Measurements from ENCODE around the gene GPR137.
A peak's percentile ranks its signal among the peaks of the same experiment; 100 is the strongest.
"Not testable (repeated sequence)": the region's sequence is repeated elsewhere in the genome, so short reads cannot be mapped to it uniquely, and the experiment has no call there.

GPR137 gene, protein sequence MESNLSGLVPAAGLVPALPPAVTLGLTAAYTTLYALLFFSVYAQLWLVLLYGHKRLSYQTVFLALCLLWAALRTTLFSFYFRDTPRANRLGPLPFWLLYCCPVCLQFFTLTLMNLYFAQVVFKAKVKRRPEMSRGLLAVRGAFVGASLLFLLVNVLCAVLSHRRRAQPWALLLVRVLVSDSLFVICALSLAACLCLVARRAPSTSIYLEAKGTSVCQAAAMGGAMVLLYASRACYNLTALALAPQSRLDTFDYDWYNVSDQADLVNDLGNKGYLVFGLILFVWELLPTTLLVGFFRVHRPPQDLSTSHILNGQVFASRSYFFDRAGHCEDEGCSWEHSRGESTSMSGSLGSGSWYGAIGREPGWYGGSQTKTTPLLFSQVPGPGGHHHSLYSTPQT

DNA sequence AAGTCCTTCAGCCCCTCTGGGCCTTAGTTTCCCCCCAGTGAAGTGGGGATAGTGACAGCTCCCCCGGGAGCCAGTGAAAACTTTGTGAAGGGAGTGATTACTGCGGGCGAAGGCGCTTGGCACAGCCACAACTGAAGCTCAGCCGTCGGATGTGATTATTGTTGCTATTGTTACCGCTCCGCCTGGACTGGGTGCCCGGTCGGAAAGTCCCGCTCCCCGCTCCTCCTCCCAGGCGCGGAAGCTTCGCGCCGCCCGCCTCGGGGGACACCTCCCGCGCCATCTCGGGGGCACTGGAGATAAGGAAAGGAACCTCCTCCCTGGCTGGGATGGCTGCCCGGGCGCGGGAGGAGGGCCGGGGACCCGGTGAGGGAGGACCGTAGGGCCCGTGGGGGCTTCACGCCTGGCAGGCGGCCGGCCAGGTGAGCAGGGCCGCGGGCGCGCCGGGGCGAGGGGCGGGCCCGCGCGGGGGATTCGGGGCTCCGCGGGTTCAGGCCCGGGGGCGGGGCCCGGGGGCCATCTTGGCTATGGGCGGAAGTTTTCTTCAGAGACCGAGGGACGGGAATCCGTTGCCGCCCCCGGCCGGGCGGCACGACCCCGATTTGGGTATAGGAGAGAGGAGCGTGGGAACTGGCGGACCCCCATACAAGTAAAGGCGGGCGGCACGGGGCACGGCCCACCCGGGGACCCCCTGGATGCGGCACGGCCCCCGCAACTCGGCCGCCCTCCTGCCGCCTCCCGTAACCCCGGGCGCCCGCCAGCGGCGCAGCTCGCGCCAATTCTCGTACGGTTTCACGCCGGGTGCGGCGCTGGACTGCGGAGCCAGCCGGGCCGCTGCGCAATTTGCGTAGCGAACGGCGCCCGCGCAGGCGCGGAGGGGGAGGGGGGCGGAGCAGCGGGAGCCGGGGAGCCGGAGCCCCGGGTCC is at the start of gene GPR137:
Gene GPR137, plus strand, starts transcription at position 887 of the 923 bp plus-strand sequence. CDS start 677 bp downstream, outside the sequence.
- peak; percentile 48 to 63 for DNase-seq

DNA sequence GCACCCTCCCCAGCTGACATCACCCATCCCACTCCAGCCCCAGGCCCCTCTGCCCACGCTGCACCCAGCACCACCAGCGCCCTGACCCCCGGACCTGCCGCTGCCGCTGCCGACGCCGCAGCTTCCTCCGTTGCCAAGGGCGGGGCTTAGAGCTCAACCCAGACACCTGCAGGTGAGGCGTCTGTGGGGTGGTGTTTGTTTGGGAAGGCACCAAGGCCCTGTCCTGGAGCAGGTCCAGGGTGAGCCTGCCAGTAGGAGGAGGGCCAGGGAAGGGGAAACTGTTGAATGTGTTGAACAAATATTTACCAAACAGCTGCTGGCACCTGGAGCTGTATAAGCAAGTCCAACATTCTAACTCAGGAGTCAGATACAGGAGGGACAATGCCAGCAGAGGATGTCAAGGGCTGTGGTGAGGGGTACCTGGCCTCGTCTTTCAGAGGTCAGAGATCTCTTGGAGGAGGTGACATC is 48.1 kb upstream of the GPR137 start:
- DNase-seq: no peak

DNA sequence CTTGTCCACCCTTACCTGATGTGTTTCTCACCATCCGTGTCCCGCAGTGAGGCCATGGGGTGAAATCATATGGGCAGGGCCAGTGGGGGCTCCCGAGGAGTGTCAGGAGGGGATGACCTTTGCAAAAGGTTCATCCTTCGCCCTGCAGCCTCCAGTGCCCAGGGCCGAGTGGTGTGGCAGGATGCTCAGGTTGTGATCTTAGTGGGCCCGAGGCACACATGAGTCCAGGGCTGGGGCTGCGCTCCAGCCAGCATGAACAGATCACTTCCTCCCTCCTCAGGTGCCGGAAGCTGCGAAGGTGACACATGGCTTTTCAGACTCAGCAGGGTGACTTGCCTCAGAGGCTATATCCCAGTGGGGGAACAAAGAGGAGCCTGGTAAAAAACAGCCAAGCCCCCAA is 47.6 kb upstream of the GPR137 start:
- no peak for DNase-seq

DNA sequence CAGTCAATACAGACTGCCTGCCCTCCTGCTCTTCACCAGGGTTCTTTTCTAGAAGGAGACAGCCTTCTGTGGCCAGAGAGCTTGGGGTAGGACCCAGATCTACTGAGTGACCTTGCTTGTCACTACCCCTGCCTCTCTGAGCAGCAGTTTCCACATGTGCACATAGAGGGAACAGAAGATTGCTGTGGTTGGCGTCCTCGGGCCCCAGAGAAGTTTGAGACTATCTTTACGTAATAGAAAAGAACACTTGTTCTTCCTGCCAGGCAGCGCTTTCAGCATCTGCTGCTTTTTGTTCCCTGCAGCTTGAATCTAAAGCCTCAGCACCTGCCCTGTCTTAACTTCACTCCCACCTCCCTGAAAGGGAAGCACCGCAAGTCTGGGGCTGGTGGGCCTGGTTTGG is 46.6 kb upstream of the GPR137 start:
- DNase-seq: peak; percentile 37 to 52

DNA sequence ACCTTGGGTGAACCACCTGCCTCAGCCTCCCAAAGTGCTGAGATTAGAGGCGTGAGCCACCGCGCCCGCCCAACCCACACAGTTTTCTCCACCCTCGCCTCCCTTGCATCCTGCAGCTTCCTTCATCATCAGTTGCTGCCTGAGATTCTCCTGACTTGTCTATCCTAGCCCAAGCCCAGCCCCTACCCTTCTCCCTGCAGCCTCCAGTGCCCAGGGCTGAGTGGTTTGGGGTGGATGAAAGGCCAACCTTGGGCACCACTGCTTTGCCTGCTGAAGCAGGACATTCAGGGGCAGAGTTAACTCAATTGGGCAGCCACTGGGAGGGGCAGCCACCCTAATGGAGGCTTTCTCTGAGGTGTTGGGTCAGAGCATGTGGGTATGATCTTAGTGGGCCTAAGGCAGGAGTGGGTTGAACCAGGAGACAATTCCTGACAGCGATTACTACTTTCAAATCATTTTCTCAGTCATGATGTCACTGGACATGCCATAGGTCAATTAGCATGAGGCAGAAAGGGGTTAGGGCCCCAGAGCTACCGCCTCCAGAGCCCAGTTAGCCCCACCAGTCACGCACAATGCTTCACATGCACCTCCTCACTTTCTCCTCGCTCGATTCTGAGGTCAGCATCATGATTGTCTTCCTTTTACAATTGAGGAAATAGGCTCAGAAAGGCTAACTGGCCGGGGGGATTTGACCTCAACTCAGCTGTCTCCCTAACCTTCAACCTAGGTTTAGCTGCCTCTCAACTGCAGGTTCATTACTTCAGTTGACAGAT is 45.8 kb upstream of the GPR137 start:
- peak; percentile 68 to 71 for DNase-seq

DNA sequence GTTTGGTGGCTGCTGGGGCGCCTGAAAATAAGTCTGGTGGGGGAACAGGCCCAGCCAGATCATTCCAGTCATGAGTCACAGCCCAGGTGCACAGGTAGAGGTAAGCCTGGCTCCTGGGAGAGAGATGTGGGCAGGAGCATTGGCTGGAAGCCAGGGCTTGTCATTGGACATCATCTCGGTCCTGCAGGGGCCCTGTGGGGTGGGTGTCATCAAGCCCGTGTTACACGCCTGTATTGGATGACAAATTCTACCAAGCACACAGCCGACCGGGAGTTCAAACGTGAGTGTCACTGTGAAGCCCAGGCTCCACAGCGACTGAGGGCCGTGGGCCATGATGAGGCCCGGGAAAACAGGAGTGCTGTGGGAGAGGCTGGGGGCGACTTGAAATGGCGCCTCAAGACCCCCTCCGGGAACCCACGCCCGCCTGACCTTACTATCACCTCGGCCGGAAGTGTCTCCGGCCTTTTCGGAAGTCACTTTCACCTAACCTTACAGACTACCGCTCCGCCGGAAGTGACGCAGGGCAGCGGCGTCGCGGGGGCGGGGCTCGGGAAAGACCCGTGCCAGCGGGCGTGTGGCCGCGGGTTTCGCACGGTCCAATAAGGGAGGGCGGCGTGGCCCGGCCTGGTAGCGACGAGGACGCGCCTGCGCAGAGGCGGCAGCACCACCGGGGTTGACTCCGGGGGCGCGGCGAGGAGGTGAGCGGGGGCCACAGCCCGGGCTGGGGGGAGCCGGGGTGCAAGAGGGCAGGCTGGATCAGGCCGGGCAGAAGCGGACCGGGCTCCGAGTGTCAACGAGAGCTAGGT is 45.0 kb upstream of the GPR137 start, which contains the start of gene FKBP2:
Gene FKBP2, plus strand, starts transcription at position 661 of the 806 bp plus-strand sequence. CDS start 1,293 bp downstream, outside the sequence.
- DNase-seq: peak; percentile 85 to 87

DNA sequence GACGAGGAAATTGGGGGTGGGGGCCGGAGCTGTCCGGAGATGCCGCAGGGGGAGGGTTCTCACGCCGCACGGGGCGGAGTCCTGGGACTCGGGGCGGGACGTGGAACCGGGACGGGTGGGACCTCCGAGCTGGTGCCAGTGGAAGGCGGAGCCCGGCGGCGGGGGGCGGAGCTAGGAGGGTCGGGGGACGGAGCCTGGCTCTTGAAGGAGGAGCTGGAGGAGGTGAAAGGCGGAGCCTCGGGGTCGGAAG is 44.5 kb upstream of the GPR137 start:
- peak in 1 of 2 experiments; percentile 93 for DNase-seq

DNA sequence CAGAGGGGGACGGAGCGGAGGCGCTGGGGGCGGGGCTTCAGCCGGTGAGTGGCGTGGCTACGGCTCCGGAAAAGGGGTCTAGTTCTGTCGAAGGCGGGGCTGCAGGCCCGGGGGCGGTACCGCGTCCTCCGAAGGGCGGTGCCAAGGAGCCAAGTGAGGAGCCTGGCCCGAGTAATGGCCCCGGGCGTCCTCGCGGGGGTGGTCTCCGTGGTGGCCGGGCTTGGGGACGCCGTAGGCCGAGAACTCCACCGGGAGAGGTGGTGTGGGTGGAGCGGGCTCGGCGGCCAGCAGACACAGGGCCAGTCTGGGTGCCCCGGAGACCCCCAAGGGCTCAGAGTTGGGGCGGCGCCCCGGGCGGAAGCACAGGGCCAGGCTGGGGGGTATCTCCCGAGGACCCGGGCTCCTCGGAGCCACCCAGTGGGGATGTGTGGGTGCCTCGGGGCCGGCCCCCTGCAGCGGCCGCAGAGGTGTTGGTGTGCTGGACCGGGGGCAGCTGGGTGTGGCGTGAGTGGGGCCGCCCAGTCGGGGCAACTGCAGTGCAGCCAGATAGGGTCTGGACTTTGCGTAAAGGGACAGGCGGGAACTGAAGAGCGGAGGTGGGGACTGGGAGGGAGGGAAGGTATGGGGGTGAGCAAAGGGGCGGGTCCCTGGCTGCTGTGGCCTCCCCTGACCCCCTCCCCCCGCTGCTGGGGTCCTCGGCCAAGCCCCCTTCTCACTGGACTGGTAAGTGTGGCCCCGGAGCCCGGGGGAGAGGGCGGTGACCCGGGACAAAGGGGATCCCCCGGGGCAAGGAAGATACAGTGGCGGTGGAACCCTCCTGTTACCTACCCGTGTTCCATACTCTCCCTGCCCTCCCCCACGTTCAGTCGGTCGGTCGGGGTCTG is 43.9 kb upstream of the GPR137 start:
- DNase-seq: peak in 1 of 2 experiments; percentile 96

DNA sequence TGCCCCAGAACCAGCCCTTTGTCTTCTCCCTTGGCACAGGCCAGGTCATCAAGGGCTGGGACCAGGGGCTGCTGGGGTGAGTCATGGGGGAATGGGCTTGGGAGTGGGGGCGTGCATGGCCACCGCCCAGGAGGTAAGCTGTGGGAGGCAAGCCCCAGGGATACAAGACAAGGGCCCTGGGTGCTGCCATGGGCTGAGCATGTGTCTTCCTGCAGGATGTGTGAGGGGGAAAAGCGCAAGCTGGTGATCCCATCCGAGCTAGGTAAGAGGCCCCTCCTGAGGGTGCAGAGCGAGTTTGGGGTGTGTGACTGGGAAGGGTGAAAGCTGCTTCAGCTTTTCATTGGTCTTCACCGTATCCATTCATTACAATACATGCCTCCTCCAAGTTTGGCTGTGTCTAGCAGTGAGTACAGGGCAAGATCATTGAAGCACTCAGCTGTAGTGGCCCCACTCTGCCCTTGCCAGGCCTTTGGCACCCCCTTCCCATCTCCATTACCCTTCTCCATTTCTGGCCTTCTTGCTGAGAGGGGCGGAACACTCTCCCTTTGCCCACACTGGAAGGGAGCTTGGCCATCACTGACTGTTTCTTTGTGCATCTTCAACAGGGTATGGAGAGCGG is 42.3 kb upstream of the GPR137 start:
- DNase-seq: no peak

DNA sequence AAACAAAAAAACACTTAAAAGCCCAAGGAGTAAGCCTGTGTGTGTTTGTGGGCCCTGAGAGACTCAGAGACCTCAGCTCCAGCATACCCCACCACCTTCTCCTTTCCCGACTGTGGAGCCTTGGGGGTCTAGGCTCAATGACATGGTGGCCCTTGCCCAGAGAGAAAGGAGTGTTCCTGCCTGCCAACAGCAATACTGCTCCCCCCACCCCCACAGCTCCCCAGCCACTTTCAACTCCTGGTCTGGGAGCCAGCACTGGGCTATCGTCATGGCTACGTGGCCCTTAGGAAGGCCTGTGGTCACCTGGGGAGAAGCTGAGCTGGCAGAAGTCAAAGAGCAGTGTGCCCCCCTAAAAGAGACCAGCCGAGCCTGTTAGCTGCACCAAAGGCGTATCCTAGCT is 41.5 kb upstream of the GPR137 start:
- no peak for DNase-seq

DNA sequence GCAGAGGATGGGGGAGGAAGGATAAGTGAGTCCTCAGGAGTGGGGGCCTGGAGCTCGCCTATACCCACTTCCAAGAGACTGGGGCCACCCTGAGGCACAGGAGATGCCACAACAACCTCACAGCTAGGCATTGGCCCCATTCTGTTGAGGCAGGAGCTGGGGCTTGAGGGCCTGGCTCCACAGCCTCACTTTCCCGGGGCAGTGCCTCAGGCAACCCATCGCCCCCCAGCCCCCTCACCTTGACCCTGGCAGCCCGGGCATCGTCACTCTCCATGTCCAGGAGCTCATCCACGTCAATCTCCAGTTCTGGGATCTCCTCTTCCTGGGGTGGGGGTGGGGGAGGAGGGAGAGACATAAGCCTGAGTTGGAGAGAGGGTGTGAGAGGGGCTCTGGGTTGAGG is 40.7 kb upstream of the GPR137 start:
- DNase-seq: no peak

DNA sequence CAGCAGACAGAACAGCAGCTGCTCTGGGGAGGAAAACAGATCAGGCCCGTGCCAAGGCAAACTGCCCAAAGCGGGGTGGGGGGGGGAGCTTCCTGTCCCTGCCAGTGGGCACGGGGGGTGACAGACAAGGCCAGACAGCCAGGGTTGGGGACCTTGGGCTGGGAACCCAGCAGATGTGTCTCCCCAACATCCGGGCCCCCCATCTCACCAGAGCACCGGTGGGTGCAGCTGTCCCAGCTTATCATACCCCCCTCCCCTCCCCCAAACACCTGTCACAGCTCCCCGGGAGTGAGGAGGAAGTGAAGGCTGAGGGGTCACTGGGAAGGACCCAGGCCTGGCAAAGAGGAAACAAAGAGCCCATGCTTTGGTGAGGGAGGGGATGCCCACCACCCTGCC is 40.2 kb upstream of the GPR137 start:
- peak; percentile 13 to 15 for DNase-seq

DNA sequence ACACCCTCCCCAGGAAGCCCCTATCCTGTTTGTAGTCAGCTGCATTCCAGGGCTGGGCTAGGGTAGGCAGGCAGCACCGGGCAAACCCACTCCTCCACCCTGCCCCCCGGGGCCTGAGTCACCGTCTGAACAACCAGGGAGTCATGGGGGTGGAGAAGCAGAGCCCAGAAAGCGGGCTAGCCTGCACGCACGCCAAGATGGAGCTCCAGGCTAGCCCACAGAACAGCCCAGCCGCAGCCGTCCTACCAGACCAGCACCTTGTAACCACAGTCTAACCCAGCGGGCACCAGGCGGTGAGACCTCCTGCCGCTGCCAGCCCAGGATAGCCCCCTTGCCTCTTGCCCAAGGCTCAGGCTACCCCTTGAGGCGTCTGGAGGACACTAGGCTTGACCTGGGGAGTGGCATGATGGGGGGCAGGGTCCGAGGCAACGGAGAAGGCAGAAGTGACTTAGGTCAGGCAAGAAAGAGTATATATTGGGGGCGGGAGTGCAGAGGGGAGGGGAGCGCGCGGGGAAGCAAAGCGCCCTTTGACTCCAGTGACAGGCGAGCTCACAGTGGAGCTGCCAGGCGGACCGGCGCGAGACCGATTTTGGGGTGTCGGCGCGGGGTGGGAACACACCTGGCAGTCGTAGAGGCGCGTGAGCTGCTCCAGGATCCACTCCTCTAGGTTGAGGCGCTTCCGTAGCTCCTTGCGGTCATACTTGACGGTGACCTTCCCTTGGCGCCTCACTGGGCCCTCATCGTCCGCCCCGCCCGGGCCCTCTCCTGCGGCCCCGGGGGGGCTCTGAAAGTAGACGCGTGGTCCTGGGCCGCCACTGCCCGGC is 39.6 kb upstream of the GPR137 start:
- peak in 1 of 2 experiments; percentile 30 for DNase-seq

DNA sequence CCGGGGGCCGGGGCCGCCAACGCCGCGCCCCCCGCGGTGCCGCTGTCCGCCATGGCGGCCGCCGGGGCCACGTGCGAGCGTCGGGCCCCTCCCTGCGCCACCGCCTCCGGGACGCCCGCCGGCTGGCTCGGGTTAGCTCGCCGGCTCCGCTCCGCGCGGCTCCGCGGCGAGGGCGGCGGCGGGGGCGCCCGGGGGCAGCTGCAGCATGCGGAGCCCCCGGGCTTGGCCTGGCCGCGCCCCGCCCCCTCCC is 39.1 kb upstream of the GPR137 start:
- DNase-seq: not testable (repeated sequence)

DNA sequence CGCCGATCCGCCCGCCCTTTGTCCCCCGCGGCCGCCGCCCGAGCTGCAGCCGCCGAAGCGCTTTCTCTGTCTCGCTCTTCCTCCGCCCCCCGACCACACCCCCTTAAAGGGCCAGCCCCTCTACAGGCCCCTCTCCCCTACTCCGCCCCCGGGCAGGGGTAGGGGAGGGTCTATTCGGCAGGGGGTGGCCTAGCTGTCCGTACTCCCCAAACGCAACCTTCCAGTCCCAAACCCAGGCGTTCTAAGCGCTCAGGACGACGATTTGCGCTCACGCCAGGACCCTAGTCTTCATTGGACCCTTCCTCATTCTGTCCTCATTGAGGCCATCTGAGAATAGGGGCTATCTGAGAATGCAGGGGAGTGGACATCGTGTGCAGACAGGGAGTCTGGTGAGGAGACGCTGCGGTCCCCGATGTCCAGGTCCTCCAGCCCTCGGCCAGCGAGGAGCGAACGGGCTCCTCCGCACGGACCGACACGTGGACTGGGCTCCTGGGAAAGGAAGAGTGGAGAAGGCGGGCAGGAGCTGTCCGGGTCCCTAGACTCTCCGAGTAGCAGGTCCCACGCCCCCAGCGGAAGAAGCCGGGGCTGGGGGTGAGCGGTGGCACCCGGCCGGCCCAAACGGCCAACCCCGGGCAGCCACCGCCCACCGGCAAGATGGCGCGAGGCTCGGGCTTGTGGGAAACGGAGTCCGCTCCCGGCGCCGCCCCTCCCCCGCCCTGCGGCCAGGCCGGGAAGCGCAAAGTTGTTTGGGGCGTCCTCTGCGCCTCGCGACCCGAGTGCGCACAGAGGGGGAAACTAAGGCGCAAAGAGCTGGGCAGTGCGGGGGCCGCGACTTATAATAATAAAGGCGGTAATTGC is 38.5 kb upstream of the GPR137 start, which contains the start of gene PPP1R14B:
Gene PPP1R14B, minus strand, starts transcription at position 73 of the 858 bp plus-strand sequence. CDS start 270 bp downstream, outside the sequence.
- peak; percentile 64 to 66 for DNase-seq

DNA sequence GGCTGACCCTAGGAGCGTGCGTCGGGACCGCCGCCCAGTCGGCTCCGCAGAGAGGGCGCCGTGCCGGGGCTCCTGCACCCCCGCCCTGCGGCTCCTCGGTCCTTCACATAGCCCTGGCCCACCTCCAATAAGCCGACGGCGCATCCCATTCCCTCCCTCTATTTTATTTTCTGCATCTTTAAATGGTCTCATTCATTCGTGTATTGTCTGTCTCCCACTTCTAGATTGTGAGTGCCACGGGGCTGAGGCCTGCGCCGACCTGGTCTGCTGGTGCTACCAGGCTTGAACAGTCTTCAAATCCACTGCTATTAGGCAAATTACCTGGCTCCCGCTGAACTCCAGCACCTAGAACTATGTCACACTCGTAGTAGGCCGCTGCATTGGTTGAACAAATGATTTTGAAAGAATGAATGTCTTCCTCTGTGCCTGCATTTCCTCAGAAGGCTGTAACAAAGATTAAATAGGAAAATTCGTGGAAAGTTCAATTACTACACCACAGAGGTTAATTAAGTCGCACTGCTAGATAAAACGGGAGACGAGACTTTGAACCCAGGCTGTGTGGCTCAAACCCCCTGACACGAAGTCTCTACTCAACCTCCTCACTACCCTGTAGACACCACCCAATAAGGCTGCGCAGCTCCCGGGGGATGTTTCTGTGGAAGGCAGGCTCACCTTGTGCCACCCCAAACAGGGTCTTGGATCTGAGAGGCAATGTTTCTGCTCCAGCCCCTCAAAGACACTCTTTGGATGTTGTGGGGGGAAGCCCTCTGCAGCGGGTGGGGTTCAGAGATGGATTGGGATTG is 37.7 kb upstream of the GPR137 start:
- no peak for DNase-seq

DNA sequence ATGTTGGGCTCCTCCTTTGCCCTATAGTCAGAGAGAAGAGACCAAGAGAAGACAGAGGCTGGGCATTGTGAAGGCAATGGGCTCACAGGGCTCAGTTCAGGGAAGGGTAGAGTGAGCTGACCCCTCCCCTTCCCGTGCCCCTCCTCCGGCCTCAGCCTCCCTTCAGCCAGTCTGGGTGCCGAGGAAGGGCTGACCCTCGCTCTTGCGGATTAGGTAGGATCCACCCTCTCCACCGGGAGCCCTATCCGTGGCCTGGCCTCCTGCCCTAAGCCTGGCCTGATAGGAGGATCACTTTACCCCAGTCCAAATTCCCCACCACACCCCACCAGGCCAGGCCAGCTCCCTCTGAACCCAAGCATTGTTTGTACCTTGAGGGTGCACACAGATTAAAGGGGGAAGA is 37.1 kb upstream of the GPR137 start:
- DNase-seq: no peak

DNA sequence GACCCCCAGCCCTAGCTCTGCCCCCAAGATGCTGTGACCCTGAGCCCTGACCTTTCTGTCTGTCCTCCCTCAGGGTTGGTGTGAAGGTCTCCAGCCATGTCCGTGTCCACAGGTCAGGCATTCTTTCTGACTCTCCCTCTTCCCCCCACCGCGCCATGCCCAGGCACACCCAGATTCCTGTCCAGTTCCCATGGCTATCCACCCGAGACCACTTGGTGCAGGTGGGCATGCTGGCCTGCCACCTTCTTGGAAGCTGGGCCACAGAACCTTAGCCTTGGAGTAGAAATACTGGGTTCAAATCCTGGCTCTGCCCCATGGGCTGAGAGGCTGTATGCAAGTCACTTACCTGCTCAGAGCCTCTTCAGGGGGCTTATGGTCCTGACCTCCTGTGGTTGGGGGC is 36.6 kb upstream of the GPR137 start:
- DNase-seq: no peak

Measured in AML-193 (cell line).